ENCODE data around the gene ATP13A1. TPM values are rescaled to one million over a fixed set of nuclear protein-coding genes. Genes with fewer than 3 reads are reported as not detected.

Gene ATP13A1
- total RNA-seq, 1 donor from 2014 or later: 92.7 TPM

- no peak overlapping the region for H3K27ac Mint-ChIP-seq (ENCODE audit: unreplicated experiment)
- DNase-seq: no peak
- H3K9me3 Mint-ChIP-seq (ENCODE audit: unreplicated experiment): peaks cover 13% of the 10 kb centered on the region
- H3K36me3 Mint-ChIP-seq (ENCODE audit: unreplicated experiment): peaks cover 21% of the 10 kb centered on the region
- TF ChIP-seq CTCF (IDR thresholded peaks at IDR 0.05; ENCODE audit: partially characterized antibody, unreplicated experiment): no peak
- peaks cover 11% of the 10 kb centered on the region for H3K27me3 Mint-ChIP-seq (ENCODE audit: unreplicated experiment)
- H3K4me3 Mint-ChIP-seq (ENCODE audit: unreplicated experiment): no peak overlapping the region
- peaks cover 7% of the 10 kb centered on the region for H3K4me1 Mint-ChIP-seq (ENCODE audit: low read depth, unreplicated experiment)
Observed at GRCh38 chr19:19636573-19637185, 26.8 kb downstream of the ATP13A1 start.

DNA sequence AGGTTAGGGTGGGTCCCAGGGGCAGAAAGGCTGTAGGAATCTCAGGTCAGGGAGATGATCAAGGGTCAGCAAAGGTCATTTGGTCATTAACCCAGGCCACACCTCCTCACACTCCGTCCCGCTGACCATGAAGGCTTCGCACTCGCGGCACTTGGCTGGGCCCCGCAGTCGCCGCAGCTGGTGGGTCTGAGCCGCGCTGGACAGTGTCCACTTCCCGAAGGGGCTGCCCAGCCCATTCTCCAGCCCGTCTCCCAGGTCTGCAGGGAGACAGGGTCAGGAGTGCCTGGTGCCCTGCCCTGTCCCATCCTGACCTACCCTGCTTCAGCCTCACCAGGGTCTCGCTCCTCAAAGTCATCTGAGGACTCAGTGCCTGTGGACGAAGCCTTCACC, 28.2 kb downstream of the ATP13A1 start:
- Mint-ChIP-seq H3K9me3 (ENCODE audit: unreplicated experiment) (peaks cover 13% of the 10 kb centered on the region), H3K4me1 (ENCODE audit: low read depth, unreplicated experiment) (peaks cover 7% of the 10 kb centered on the region), H3K4me3 (ENCODE audit: unreplicated experiment) (no peak overlapping the region), H3K27ac (ENCODE audit: unreplicated experiment) (no peak overlapping the region), H3K27me3 (ENCODE audit: unreplicated experiment) (peaks cover 11% of the 10 kb centered on the region), H3K36me3 (ENCODE audit: unreplicated experiment) (peaks cover 21% of the 10 kb centered on the region)
- no peak for DNase-seq
- no peak for TF ChIP-seq CTCF (IDR thresholded peaks at IDR 0.05; ENCODE audit: partially characterized antibody, unreplicated experiment)

- H3K9me3 Mint-ChIP-seq (ENCODE audit: unreplicated experiment): peaks cover 10% of the 10 kb centered on the region
- H3K27me3 Mint-ChIP-seq (ENCODE audit: unreplicated experiment): peaks cover 11% of the 10 kb centered on the region
- H3K4me1 Mint-ChIP-seq (ENCODE audit: low read depth, unreplicated experiment): peaks cover 7% of the 10 kb centered on the region
- H3K4me3 Mint-ChIP-seq (ENCODE audit: unreplicated experiment): no peak overlapping the region
- H3K36me3 Mint-ChIP-seq (ENCODE audit: unreplicated experiment): peaks cover 21% of the 10 kb centered on the region
- H3K27ac Mint-ChIP-seq (ENCODE audit: unreplicated experiment): peak overlapping the region; percentile 17
- no peak for TF ChIP-seq CTCF (IDR thresholded peaks at IDR 0.05; ENCODE audit: partially characterized antibody, unreplicated experiment)
- no peak for DNase-seq
Observed at GRCh38 chr19:19634516-19635312, 28.8 kb downstream of the ATP13A1 start.

DNA sequence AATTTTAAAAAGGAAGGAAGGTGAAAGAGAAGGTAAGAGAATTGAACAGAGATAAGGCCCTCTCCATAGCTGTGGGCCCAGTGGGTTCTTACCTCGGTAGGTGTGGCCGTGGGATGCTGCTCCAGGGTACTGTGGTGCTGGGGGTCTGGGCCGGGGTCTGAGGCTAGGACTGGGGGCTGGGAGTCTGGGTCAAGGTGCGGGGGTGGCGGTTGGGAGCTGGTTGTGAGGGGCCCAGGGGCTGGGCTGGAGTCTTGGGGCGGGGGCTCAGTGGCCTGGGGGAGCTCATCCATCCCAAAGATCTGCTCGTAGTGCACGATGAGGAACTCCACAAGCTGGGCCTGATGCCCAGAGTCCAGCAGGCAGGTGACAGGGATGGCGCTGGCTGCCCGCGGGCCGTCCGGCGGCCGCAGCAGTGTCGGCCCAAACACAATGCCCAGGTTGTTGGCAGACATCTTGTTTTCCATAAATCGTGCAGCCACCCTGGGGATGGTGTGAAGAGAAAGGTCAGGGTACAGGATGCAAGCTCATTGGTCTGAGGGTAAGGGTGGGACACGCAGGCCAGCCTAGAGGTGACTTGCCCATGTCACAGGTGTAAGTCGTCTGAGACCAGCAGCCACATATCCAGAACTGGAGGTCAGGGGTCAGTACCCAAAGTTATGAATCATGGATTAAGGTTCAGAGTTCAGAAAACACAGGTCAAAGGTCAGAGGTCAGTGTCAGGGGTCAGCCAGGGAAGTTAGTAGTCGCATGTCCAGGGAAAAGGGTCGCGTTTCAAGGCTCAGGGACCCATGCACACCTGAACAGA, 29.6 kb downstream of the ATP13A1 start:
- Mint-ChIP-seq H3K27me3 (ENCODE audit: unreplicated experiment) (peaks cover 12% of the 10 kb centered on the region), H3K4me1 (ENCODE audit: low read depth, unreplicated experiment) (peaks cover 7% of the 10 kb centered on the region), H3K27ac (ENCODE audit: unreplicated experiment) (peak overlapping the region; percentile 17), H3K9me3 (ENCODE audit: unreplicated experiment) (peaks cover 11% of the 10 kb centered on the region), H3K4me3 (ENCODE audit: unreplicated experiment) (no peak overlapping the region), H3K36me3 (ENCODE audit: unreplicated experiment) (peaks cover 21% of the 10 kb centered on the region)
- DNase-seq: no peak
- no peak for TF ChIP-seq CTCF (IDR thresholded peaks at IDR 0.05; ENCODE audit: partially characterized antibody, unreplicated experiment)

Data from glutamatergic neuron (in vitro differentiated cells).